HG03378 (cell line): ENCODE data around the gene BST1.
"Not testable (repeated sequence)": the region's sequence is repeated elsewhere in the genome, so short reads cannot be mapped to it uniquely, and the experiment has no call there.

Source experiments
- ATAC-seq: cut with Tn5 transposase; IDR thresholded peaks from one replicate; pipeline ENCODE4 v1.9.1; 2021; ENCODE audit warnings: mild to moderate bottlenecking, moderate library complexity; ENCODE audit not compliant: unreplicated experiment

BST1 gene

GRCh38 chr4:15706646-15707362 is 3.9 kb downstream of the BST1 start:
- ATAC-seq, result no peak

- no peak for ATAC-seq
These were observed 4.5 kb downstream of the BST1 start for GRCh38 chr4:15707363-15707715.

DNA sequence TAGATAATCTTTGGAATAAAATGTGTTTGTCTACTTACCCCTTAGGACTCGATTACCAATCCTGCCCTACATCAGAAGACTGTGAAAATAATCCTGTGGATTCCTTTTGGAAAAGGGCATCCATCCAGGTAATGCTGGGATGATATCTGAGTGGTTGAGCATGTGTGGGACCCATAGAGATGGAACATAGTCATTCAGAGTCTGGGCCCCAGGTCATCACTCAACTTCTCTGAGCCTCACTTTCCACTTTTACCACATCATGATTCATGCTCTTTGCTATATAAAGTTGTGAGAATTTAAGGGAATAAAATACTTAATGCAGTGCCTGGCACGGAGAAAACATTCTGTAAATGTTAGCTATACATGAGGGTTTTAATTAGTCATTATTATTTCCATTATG is 8.9 kb downstream of the BST1 start:
- no peak for ATAC-seq

DNA sequence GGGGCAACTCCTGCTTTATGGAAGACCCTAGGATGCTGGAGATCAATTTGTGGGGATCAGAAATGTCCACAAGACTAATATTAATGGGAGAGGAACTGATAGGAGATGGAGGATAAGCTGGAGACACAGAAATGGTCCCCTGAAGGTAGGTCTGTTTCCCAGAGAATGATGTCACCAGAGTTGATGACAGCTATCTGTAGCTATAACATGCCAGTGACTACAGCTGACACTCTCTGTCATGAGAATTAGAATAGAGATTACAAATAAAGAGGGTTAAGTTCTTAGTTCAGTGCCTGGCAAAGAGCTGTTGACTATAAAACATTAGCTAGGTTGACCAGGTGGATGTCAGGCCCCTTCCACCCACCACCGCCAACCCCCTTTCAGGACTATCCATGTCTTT is 9.3 kb downstream of the BST1 start:
- no peak for ATAC-seq

- no peak for ATAC-seq
These were observed 11.3 kb downstream of the BST1 start for GRCh38 chr4:15714141-15714540.

- ATAC-seq, result no peak
These were observed 12.0 kb downstream of the BST1 start for GRCh38 chr4:15714646-15715435.

DNA sequence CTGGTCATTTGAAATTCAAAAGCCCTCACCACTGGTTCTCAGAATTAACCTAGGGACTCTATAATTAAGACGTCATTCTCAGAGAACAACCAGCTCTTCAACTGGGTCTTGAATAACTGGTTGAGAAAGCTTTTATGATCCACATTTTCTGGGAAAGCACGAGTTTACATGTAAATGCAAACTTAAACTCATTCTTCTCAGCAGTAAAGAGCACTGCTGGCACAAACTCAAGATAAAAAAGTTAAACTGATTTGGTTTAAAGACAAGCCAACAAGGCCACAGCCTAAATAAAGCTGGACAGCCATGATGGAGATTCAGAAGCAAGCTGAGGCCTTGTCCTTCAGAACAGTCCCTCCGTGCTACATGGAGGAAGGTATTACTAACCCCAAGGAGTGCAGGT is 13.2 kb downstream of the BST1 start:
- ATAC-seq, result no peak

DNA sequence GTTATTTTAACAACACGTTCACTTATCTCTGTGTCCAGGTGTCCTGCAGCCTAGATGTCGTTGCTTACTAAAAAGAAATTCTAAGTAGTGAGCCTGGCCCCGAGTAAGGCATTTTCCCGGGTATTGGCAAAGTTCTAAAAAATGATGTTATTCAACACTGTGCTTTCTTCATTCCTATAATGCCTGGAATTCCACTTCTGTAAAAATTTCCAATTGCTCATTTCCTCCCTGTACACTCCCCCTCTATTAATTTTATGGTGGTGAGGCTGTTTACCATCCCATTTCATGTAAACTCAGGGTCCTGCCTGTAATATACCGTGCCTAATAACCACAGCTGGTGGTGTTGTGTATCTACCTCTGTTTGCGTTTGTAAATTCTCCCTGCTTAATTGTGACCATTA is 14.2 kb downstream of the BST1 start:
- no peak for ATAC-seq

DNA sequence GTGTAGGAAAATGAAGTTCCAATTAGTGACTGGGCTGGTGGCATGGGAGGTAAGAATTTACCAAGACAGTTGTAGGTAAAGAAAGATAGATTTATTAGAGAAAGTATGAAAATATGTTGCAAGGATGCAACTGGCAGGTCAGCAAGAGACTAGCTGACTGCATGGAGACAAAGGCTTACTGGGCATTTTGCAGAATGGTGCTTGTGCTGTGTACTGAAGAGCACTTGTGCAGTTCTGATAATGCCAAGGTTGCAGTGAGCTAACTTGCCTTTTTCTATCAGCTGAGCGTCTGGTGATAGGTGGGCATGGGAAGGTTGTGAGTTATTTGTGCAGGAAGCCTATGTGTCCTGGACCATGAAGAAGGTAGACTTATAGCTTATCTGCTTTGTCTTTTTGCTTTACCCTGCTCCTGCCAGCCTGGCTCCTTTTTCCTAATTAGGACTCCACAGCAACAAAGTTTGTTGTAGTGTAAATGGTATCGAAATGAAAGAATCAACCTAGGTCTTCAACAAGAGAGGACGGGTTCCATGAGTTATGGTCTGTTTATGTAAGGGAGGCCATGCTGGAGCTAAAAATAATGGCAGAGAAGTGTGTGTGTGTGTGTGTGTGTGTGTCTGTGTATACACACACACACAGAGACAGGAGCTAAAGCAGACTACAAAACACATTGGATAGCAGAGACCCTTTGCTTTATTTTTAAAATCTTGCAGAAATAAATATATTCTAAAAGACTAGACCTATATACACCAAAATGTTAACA is 15.0 kb downstream of the BST1 start:
- ATAC-seq, result no peak

- no peak for ATAC-seq
These were observed 15.6 kb downstream of the BST1 start for GRCh38 chr4:15718465-15718864.

DNA sequence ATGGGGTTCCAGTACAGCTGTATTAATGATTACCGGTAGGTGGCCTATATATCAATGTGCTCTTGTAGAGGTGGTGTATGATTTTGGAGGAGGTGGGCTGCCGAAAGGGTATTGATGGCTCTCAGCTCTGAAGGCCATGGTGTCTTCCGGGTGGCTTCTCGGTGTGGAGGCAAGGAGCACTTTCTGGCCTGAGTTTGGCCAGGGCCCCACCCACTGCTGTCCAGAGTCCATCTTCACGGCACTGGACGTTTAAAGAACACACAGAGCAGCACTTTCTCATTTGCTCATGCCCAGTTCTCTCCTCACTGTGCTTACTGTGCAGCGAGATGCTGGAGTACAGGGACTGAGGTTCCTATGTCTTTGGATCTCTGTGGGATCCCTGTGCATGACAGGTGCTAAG is 16.1 kb downstream of the BST1 start:
- no peak for ATAC-seq

GRCh38 chr4:15719506-15719905 is 16.6 kb downstream of the BST1 start:
- ATAC-seq, result no peak

DNA sequence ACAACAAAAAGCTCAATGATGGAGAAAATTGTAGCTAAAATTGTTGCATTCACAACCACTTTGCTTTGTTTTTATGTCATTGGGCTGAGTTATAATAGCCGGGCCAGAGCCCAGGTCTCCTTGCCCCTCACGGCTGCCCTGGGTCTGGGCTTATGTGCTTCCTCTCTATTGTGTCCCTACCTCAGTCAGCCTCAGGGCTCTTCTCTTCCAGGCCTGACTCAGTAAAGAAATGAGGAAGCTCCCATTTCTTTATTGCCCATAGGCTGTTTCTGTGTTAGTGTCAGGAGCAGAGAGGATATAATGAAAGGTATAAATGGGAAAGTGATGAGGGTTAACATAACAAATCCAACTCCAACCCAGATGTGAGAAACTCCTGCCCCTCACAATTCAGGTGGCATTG is 18.0 kb downstream of the BST1 start:
- no peak for ATAC-seq

GRCh38 chr4:15725608-15726007 is 22.7 kb downstream of the BST1 start:
- ATAC-seq, result no peak

- no peak for ATAC-seq
These were observed 27.2 kb downstream of the BST1 start for GRCh38 chr4:15729910-15730533.

DNA sequence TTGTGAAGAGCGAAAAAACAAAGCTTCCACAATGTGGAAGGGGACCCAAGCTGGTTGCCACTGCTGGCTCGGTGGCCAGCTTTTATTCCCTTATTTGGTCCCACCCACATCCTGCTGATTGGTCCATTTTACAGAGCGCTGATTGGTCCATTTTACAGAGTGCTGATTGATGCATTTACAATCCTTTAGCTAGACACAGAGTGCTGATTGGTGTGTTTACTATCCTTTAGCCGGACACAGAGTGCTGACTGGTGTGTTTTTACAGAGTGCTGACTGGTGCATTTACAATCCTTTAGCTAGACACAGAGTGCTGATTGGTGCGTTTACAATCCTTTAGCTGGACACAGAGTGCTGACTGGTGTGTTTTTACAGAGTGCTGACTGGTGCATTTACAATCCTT is 30.2 kb downstream of the BST1 start:
- ATAC-seq, result not testable (repeated sequence)

DNA sequence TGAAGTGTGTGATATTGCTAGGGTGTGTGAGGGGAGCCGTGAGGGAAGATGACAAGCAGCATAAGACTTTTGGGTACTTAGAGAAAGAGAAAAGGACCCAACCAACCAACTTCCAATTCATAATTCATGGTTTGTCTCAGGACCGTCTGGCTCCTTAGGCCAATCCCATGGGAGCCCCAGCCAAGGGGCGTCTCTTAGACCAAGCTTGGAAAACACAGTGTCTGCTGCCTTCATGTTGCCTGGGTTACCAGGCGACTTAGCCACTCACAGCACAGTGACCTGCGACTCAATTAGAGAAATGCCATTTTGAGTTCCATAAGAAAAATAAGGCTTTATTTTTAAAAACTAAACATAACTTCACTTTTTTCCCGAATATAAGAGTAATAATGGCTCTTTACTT is 32.7 kb downstream of the BST1 start:
- ATAC-seq, result no peak

GRCh38 chr4:15736514-15737050 is 33.7 kb downstream of the BST1 start:
- no peak for ATAC-seq

GRCh38 chr4:15737255-15737654 is 34.4 kb downstream of the BST1 start:
- no peak for ATAC-seq

GRCh38 chr4:15738877-15739276 is 36.0 kb downstream of the BST1 start:
- no peak for ATAC-seq

GRCh38 chr4:15740764-15741404 is 38.0 kb downstream of the BST1 start:
- ATAC-seq, result no peak
